IPS DF 6.9 (cell line): ENCODE data around the gene GPRC6A.

Source experiments
- DNase-seq: peaks from one replicate; pipeline ENCODE4 v3.0.0-alpha.2; 2013; ENCODE audit warnings: low read depth, low spot score
- H3K27ac ChIP-seq: one replicate; pipeline ENCODE4 v1.5.1; 2013; ENCODE audit warnings: low read length, control low read depth
- H3K27me3 ChIP-seq: 2 replicates; pipeline ENCODE4 v1.6.1; 2013; ENCODE audit warnings: mild to moderate bottlenecking, low read length; ENCODE audit not compliant: control insufficient read depth, insufficient read depth
- H3K36me3 ChIP-seq: 2 replicates; pipeline ENCODE4 v1.6.1; 2013; ENCODE audit warnings: low read length; ENCODE audit not compliant: control insufficient read depth, insufficient read depth
- H3K4me1 ChIP-seq: 2 replicates; pipeline ENCODE4 v1.6.1; 2013; ENCODE audit warnings: low read length; ENCODE audit not compliant: control insufficient read depth, insufficient read depth
- H3K4me3 ChIP-seq: 2 replicates; pipeline ENCODE4 v1.5.1; 2013; ENCODE audit warnings: mild to moderate bottlenecking, low read length
- H3K9me3 ChIP-seq: 2 replicates; pipeline ENCODE4 v1.6.1; 2013; ENCODE audit warnings: low read length, inconsistent platforms; ENCODE audit not compliant: control insufficient read depth, insufficient read depth
- WGBS: extraction: QIAGEN DNeasy Blood & Tissue Kit; methylation state at CpG from one replicate; pipeline ENCODE4 v1.1.7; 2013; ENCODE audit warnings: mixed read lengths, missing lambda C conversion rate; ENCODE audit not compliant: insufficient read length, insufficient coverage; 5-methylcytosine and 5-hydroxymethylcytosine counted together

The GPRC6A gene

DNA sequence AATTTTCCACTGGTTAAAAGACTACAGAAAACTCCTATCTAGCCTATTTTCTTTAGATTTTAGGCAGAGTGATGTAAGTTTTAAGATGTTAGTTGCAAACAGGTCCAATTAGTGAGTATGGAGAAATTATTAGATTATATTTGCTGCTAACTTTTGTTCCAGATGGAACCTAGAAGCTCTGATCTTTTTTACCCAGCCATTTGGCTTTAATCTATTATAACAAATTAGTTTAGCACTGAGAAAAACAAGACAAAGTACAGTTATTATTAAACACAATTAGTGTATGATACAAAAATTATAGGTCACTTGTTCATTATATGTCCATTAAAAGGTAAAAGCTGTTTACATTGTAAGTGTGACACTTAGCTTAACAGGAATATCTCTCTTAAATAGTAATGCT, 65.8 kb downstream of the GPRC6A start:
- Histone ChIP-seq H3K9me3 (no peaks in the 10 kb centered on the region), H3K36me3 (no peaks in the 10 kb centered on the region), H3K27me3 (peaks cover 17% of the 10 kb centered on the region; the same call in 1 of the 2 replicates), H3K4me1 (no peaks in the 10 kb centered on the region), H3K27ac (no peak overlapping the region), H3K4me3 (no peak overlapping the region)
- no peak for DNase-seq

DNA sequence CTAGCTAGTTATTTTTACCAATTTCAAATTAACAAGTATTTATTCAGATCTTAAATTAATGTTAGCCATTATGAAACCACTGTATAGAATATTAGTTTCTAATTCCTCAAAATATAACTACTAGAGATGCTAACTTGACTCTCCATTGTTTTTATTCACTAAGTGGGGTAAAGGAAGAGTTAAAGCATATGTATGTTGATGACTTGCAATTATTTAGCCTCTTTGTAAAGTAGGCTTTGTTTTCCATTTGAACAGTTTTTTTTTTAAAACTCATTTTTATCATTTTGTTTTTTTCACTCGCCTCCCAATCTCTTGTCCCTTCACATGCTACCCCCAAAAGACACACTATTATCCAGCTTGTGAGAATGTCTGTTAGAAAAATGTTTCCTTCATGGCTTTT, 66.6 kb downstream of the GPRC6A start:
- Histone ChIP-seq H3K27ac (no peak overlapping the region), H3K9me3 (no peaks in the 10 kb centered on the region), H3K36me3 (no peaks in the 10 kb centered on the region), H3K27me3 (peaks cover 17% of the 10 kb centered on the region; the same call in 1 of the 2 replicates), H3K4me1 (no peaks in the 10 kb centered on the region), H3K4me3 (no peak overlapping the region)
- DNase-seq, result no peak
- no CpG with 5 or more reads among the region's 1 CpG for WGBS

DNA sequence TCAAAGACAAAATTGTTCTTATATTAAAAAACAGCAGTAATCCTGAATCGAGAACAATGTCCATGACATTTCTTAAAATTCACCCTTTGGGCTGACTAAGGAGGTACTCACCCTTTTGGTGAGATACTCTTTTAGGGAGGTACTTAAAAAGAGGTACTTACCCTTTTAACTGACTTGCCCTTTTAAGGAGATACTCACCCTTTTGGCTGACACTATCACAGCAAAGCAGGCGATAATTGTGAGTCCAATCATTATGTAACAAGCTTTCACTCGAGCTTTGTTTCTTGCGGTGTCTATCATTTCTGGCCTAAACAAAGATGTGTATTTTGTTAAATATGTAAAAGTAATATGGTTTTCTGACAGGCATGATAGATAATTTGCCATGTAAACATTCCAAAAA, 67.1 kb downstream of the GPRC6A start:
- Histone ChIP-seq H3K27me3 (peaks cover 17% of the 10 kb centered on the region; the same call in 1 of the 2 replicates), H3K4me1 (no peaks in the 10 kb centered on the region), H3K9me3 (no peaks in the 10 kb centered on the region), H3K36me3 (no peaks in the 10 kb centered on the region), H3K27ac (no peak overlapping the region), H3K4me3 (no peak overlapping the region)
- no peak for DNase-seq
- no CpG with 5 or more reads among the region's 4 CpGs for whole genome bisulfite sequencing

DNA sequence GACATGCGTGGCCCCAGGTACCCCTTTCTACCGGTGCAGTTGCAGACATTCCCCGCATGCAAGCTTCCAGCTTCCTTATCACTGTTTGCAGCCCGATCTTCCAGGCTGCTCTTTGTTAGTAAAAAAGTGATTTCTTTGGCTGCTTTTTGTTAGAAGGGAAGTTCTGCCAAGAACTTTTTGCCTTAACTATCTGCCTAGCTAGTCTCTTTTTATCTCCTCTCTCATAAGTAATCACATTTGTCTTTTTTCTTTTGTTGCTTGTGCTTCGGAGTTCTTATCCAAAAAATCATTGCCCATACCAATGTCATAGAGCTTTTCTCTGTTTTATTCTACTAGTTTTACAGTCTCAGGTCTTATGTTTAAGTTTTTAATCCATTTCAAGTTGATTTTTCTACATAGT, 83.7 kb downstream of the GPRC6A start:
- DNase-seq, result no peak
- H3K4me1 ChIP-seq, result no peaks in the 10 kb centered on the region
- no CpG with 5 or more reads among the region's 5 CpGs for WGBS
- no peak overlapping the region for H3K27ac ChIP-seq
- H3K4me3 ChIP-seq, result no peak overlapping the region
- H3K27me3 ChIP-seq, result 0 out of 2 replicates have a peak, but pooled peaks cover 1% of the 10 kb centered on the region
- H3K9me3 ChIP-seq, result no peaks in the 10 kb centered on the region
- H3K36me3 ChIP-seq, result no peaks in the 10 kb centered on the region
